ENCODE measurements around the gene PACS1.
A peak's percentile ranks its signal among the peaks of the same experiment; 100 is the strongest.
"Not testable (repeated sequence)": the region's sequence is repeated elsewhere in the genome, so short reads cannot be mapped to it uniquely, and the experiment has no call there.

The PACS1 gene

GRCh38 chr11:66262696-66263095, 192.6 kb downstream of the PACS1 start:
- no peak for DNase-seq

- DNase-seq: no peak
Measured at GRCh38 chr11:66263231-66263630, 193.2 kb downstream of the PACS1 start.

- DNase-seq: no peak
Measured at GRCh38 chr11:66263785-66264184, 193.7 kb downstream of the PACS1 start.

- no peak for DNase-seq
Measured at GRCh38 chr11:66264383-66264782, 194.3 kb downstream of the PACS1 start.

- DNase-seq: peak in 1 of 3 experiments; percentile 17
Measured at GRCh38 chr11:66264914-66265313, 194.8 kb downstream of the PACS1 start.

GRCh38 chr11:66265531-66266377, 195.7 kb downstream of the PACS1 start:
- no peak for DNase-seq

GRCh38 chr11:66266378-66267038, 196.4 kb downstream of the PACS1 start:
- DNase-seq: no peak

GRCh38 chr11:66267039-66267378, 196.9 kb downstream of the PACS1 start:
- DNase-seq: no peak

- DNase-seq: peak; percentile 69 to 94 (median 88)
Measured at GRCh38 chr11:66267379-66268243, 197.5 kb downstream of the PACS1 start.

GRCh38 chr11:66268244-66268951, 198.3 kb downstream of the PACS1 start, which contains the start of gene RAB1B:
RAB1B (plus strand) TSS chr11:66268639; CDS start chr11:66268680, 41 bp downstream.
- DNase-seq: peak; percentile 99 to 100 (median 99)

GRCh38 chr11:66268952-66269905, 199.2 kb downstream of the PACS1 start:
- DNase-seq: peak in 2 of 3 experiments; percentile 58 to 70

- DNase-seq: no peak
Measured at GRCh38 chr11:66271816-66272215, 201.7 kb downstream of the PACS1 start.

GRCh38 chr11:66272596-66272995, 202.5 kb downstream of the PACS1 start:
- DNase-seq: no peak

GRCh38 chr11:66274219-66274618, 204.1 kb downstream of the PACS1 start:
- no peak for DNase-seq

- DNase-seq: no peak
Measured at GRCh38 chr11:66275396-66275795, 205.3 kb downstream of the PACS1 start.

- no peak for DNase-seq
Measured at GRCh38 chr11:66275984-66276612, 206.0 kb downstream of the PACS1 start.

- DNase-seq: not testable (repeated sequence)
Measured at GRCh38 chr11:66276619-66277018, 206.5 kb downstream of the PACS1 start.

GRCh38 chr11:66277064-66277463, 207.0 kb downstream of the PACS1 start:
- DNase-seq: not testable (repeated sequence)

GRCh38 chr11:66277471-66278362, 207.6 kb downstream of the PACS1 start, which contains the start of gene CNIH2:
CNIH2 (plus strand) TSS chr11:66278175; CDS start chr11:66278457, 282 bp downstream.
- peak; percentile 70 to 81 (median 77) for DNase-seq
